GM12892 (cell line): ENCODE data around the gene RAC3.

ENCODE experiments used
- POLR2A ChIP-seq: IDR thresholded peaks from 2 replicates; pipeline ENCODE4 v1.6.1; 2011; ENCODE audit warnings: low read depth, low read length, control low read depth
- POLR2AphosphoS5 ChIP-seq: IDR thresholded peaks from 2 replicates; pipeline ENCODE4 v1.6.1; 2011; ENCODE audit warnings: low read depth, low read length, control low read depth
- TAF1 ChIP-seq: IDR thresholded peaks from 2 replicates; pipeline ENCODE4 v1.6.1; 2011; ENCODE audit warnings: low read depth, mild to moderate bottlenecking, control low read depth, low read length, borderline replicate concordance

- TF ChIP-seq POLR2A (peak; percentile 13; the same call in 1 of the 2 replicates), POLR2AphosphoS5 (no peak), TAF1 (no peak)
Measured at GRCh38 chr17:82061047-82061925, 29.8 kb downstream of the RAC3 start.
